Mucosa of descending colon (tissue), 3 donors: ENCODE results near the gene FKTN. TPM values are rescaled to one million over a fixed set of nuclear protein-coding genes. Genes with fewer than 3 reads are reported as not detected.

ENCODE experiments used
- ATAC-seq: fragments of 200-7000 bp; cut with Tn5 transposase; one replicate; pipeline ENCODE4 v1.9.1; 2020; ENCODE audit warnings: mild to moderate bottlenecking, moderate library complexity
- DNase-seq, 3 donors: peaks; one replicate each; pipeline ENCODE4 v3.0.0-alpha.2; 2020
- H3K36me3 ChIP-seq: fragments of 200-600 bp; one replicate; pipeline ENCODE4 v1.8.0; 2021; ENCODE audit warnings: low read depth, mild to moderate bottlenecking
- H3K4me1 ChIP-seq: fragments of 200-600 bp; one replicate; pipeline ENCODE4 v1.8.0; 2021; ENCODE audit warnings: low read depth, mild to moderate bottlenecking
- H3K4me3 ChIP-seq: fragments of 200-600 bp; one replicate; pipeline ENCODE4 v1.8.0; 2021; ENCODE audit warnings: mild to moderate bottlenecking
- H3K9me3 ChIP-seq: fragments of 200-600 bp; one replicate; pipeline ENCODE4 v1.8.0; 2021; ENCODE audit warnings: mild to moderate bottlenecking
- CTCF ChIP-seq: fragments of 200-600 bp; IDR thresholded peaks from one replicate; pipeline ENCODE4 v1.8.0; 2022; ENCODE audit warnings: antibody characterized with exemption, mild to moderate bottlenecking
- intact Hi-C, 2 donors: fragments of 100-400 bp; cut with DNase I in 1 of 2; cut with micrococcal nuclease in 1 of 2; formaldehyde crosslinking; loops; one replicate each; pipeline versions ENCODE4 v1.11.0 to v1.11.1; 2022; cut with DNase I, micrococcal nuclease
- total RNA-seq, 3 donors: library from RNA; stranded (reverse); fragmentation: NEBNext Ultra II Directional in 2 of 3; extraction: Animal tissue kit (Norgen Biotek cat#: 25700) in 2 of 3; gene quantifications; one replicate each; pipeline versions ENCODE4 v1.2.1 to v1.2.4, GENCODE V29; 2021 to 2023
- donor health status: DM: no; HTN: no; CAD: no; lungs with moderate emphysema.
- donor health status: DM: no; HTN: no; CAD: no.
- donor health status: DM: no; HTN: yes; CAD: no.

Gene FKTN
- total RNA-seq, 3 donors from 2014 or later: 11.2 to 16.2 (median 15.1) TPM

GRCh38 chr9:105531530-105531929 is 26.4 kb upstream of the FKTN start:
- intact Hi-C loops: no loop called here
- H3K9me3 ChIP-seq: peaks cover 5% of the 10 kb centered on the region
- H3K36me3 ChIP-seq: no peaks in the 10 kb centered on the region
- H3K4me3 ChIP-seq: no peak overlapping the region
- TF ChIP-seq CTCF: no peak
- DNase-seq (no peak), ATAC-seq (no peak)
- H3K4me1 ChIP-seq: no peaks in the 10 kb centered on the region

- no peak overlapping the region for H3K4me3 ChIP-seq
- no peak for TF ChIP-seq CTCF
- H3K9me3 ChIP-seq: no peaks in the 10 kb centered on the region
- DNase-seq: no peak
- H3K36me3 ChIP-seq: no peaks in the 10 kb centered on the region
- intact Hi-C loops: no loop called here
- no peak for ATAC-seq
- no peaks in the 10 kb centered on the region for H3K4me1 ChIP-seq
These were observed 21.8 kb upstream of the FKTN start for GRCh38 chr9:105535920-105536668.

- DNase-seq: no peak
- H3K9me3 ChIP-seq: no peaks in the 10 kb centered on the region
- H3K36me3 ChIP-seq: no peaks in the 10 kb centered on the region
- intact Hi-C loops: no loop called here
- no peak overlapping the region for H3K4me3 ChIP-seq
- no peak for ATAC-seq
- H3K4me1 ChIP-seq: no peaks in the 10 kb centered on the region
- no peak for TF ChIP-seq CTCF
These were observed 18.5 kb upstream of the FKTN start for GRCh38 chr9:105539452-105539851.

GRCh38 chr9:105541838-105542237 is 16.1 kb upstream of the FKTN start:
- intact Hi-C loops: no loop called here
- Histone ChIP-seq H3K36me3 (no peaks in the 10 kb centered on the region), H3K9me3 (no peaks in the 10 kb centered on the region), H3K4me3 (no peak overlapping the region), H3K4me1 (no peaks in the 10 kb centered on the region)
- TF ChIP-seq CTCF: no peak
- no peak for ATAC-seq
- DNase-seq: no peak

- Histone ChIP-seq H3K4me3 (no peak overlapping the region), H3K36me3 (no peaks in the 10 kb centered on the region), H3K9me3 (no peaks in the 10 kb centered on the region), H3K4me1 (peaks cover 5% of the 10 kb centered on the region)
- no peak for ATAC-seq
- DNase-seq: no peak
- intact Hi-C loops: no loop called here
- no peak for TF ChIP-seq CTCF
These were observed 3.9 kb upstream of the FKTN start for GRCh38 chr9:105554042-105554441.
